Upper lobe of left lung (tissue), 6 donors: ENCODE results near the gene AGAP1. TPM values are rescaled to one million over a fixed set of nuclear protein-coding genes. Genes with fewer than 3 reads are reported as not detected.

Experiments used
- ATAC-seq, 2 donors: fragments of 200-7000 bp; cut with Tn5 transposase; one replicate each; pipeline ENCODE4 v1.9.1; 2022; ENCODE audit warnings: mild to moderate bottlenecking in 2 of 2, moderate library complexity in 2 of 2; ENCODE audit not compliant: low FRiP score in 2 of 2
- DNase-seq, 2 donors: peaks; one replicate each; pipeline ENCODE4 v3.0.0-alpha.2; 2019 to 2020
- H3K27ac ChIP-seq, 4 donors: fragments of 200-600 bp; sonication (generic); one replicate each; pipeline ENCODE4 v1.5.1; 2016 to 2019
- H3K27me3 ChIP-seq, 4 donors: fragments of 200-600 bp; sonication (generic); one replicate each; pipeline ENCODE4 v1.5.1; 2017 to 2019
- H3K36me3 ChIP-seq, 4 donors: fragments of 200-600 bp; sonication (generic); one replicate each; pipeline ENCODE4 v1.5.1; 2016 to 2019
- H3K4me1 ChIP-seq, 4 donors: fragments of 200-600 bp; sonication (generic); one replicate each; pipeline ENCODE4 v1.5.1; 2018 to 2019
- H3K4me3 ChIP-seq, 4 donors: fragments of 200-600 bp; sonication (generic); one replicate each; pipeline ENCODE4 v1.5.1; 2017 to 2019; ENCODE audit warnings: mild to moderate bottlenecking in 2 of 4, moderate library complexity in 1 of 4
- H3K9me3 ChIP-seq, 4 donors: fragments of 200-600 bp; sonication (generic); one replicate each; pipeline ENCODE4 v1.5.1; 2018 to 2019
- CTCF ChIP-seq, 6 experiments: fragments of 450-650 bp in 4 of 6; fragments of 200-600 bp in 2 of 6; sonication (generic) in 2 of 6; IDR thresholded peaks; one replicate each; pipeline ENCODE4 v1.5.1; 2016 to 2019; ENCODE audit warnings: antibody characterized with exemption in 6 of 6
- EP300 ChIP-seq, 4 donors: sonication (generic); formaldehyde crosslinking; IDR thresholded peaks; one replicate each; pipeline ENCODE4 v1.5.1; 2017; ENCODE audit warnings: antibody characterized with exemption in 4 of 4, control low read depth in 2 of 4
- POLR2A ChIP-seq, 4 donors: fragments of 450-650 bp; IDR thresholded peaks; one replicate each; pipeline ENCODE4 v1.5.1; 2016 to 2017; ENCODE audit warnings: antibody characterized with exemption in 4 of 4, mild to moderate bottlenecking in 2 of 4
- POLR2AphosphoS5 ChIP-seq, 2 donors: sonication (generic); formaldehyde crosslinking; IDR thresholded peaks; one replicate each; pipeline ENCODE4 v1.5.1; 2017; ENCODE audit warnings: antibody characterized with exemption in 2 of 2
- WGBS, 2 donors: methylation state at CpG; one replicate each; pipeline ENCODE4 v1.1.5; 2017 to 2018; 5-methylcytosine and 5-hydroxymethylcytosine counted together
- total RNA-seq, 6 donors: library from RNA; depleted of rRNA in 4 of 6; stranded (reverse); fragments of >200 nt in 4 of 6; gene quantifications; one replicate each; pipeline versions ENCODE4 v1.1.0 to v1.2.1, GENCODE V29; 2016 to 2021
- donor health status: DM: no; HTN: no; CAD: no; lungs with moderate emphysema.
- donor health status: DM: no; HTN: yes; CAD: no; lungs with severe emphysema.

AGAP1 gene
- total RNA-seq, 6 donors from 2014 or later, result 25.5 to 45.1 (median 30.7) TPM

GRCh38 chr2:235558572-235558971, 64.7 kb downstream of the AGAP1 start:
- H3K9me3 ChIP-seq, result no peaks in the 10 kb centered on the region
- WGBS, 2 donors, result 85 to 89% methylated on average over 8 of the region's 8 CpGs
- H3K27ac ChIP-seq, result no peak overlapping the region
- TF ChIP-seq EP300 (IDR thresholded peaks at IDR 0.05), result no peak
- TF ChIP-seq POLR2AphosphoS5 (IDR thresholded peaks at IDR 0.05), result no peak
- TF ChIP-seq POLR2A (IDR thresholded peaks at IDR 0.05), result no peak
- TF ChIP-seq CTCF (IDR thresholded peaks at IDR 0.05), result no peak
- no peak overlapping the region for H3K4me3 ChIP-seq
- H3K27me3 ChIP-seq, result no peaks in the 10 kb centered on the region
- no peaks in the 10 kb centered on the region for H3K36me3 ChIP-seq
- no peak for ATAC-seq
- peaks cover 11 to 45% (median 24%) of the 10 kb centered on the region in 4 donors for H3K4me1 ChIP-seq
- DNase-seq, result no peak

GRCh38 chr2:235560345-235560744, 66.5 kb downstream of the AGAP1 start:
- ATAC-seq, result no peak
- WGBS, 2 donors, result 76 to 84% methylated on average over 6 of the region's 6 CpGs
- no peak for TF ChIP-seq POLR2A (IDR thresholded peaks at IDR 0.05)
- no peak for TF ChIP-seq POLR2AphosphoS5 (IDR thresholded peaks at IDR 0.05)
- TF ChIP-seq CTCF (IDR thresholded peaks at IDR 0.05), result no peak
- no peak for TF ChIP-seq EP300 (IDR thresholded peaks at IDR 0.05)
- no peak overlapping the region for H3K27ac ChIP-seq
- H3K27me3 ChIP-seq, result no peaks in the 10 kb centered on the region
- H3K9me3 ChIP-seq, result no peaks in the 10 kb centered on the region
- H3K4me3 ChIP-seq, result no peak overlapping the region
- no peaks in the 10 kb centered on the region for H3K36me3 ChIP-seq
- DNase-seq, result no peak
- peaks cover 4 to 39% (median 23%) of the 10 kb centered on the region in 4 donors for H3K4me1 ChIP-seq

- DNase-seq, result no peak
- no peak overlapping the region for H3K27ac ChIP-seq
- no peaks in the 10 kb centered on the region for H3K36me3 ChIP-seq
- no peak overlapping the region for H3K4me3 ChIP-seq
- peaks cover 4 to 40% (median 23%) of the 10 kb centered on the region in 4 donors for H3K4me1 ChIP-seq
- TF ChIP-seq EP300 (IDR thresholded peaks at IDR 0.05) (no peak), CTCF (IDR thresholded peaks at IDR 0.05) (no peak), POLR2AphosphoS5 (IDR thresholded peaks at IDR 0.05) (no peak), POLR2A (IDR thresholded peaks at IDR 0.05) (no peak)
- no peaks in the 10 kb centered on the region for H3K27me3 ChIP-seq
- WGBS, 2 donors, result 90 to 92% methylated on average over 2 of the region's 2 CpGs
- ATAC-seq, result no peak
- H3K9me3 ChIP-seq, result no peaks in the 10 kb centered on the region
Observed at GRCh38 chr2:235561450-235561849, 67.6 kb downstream of the AGAP1 start.

GRCh38 chr2:235562065-235562747, 68.4 kb downstream of the AGAP1 start:
- WGBS, 2 donors, result 68 to 69% methylated on average over 11 of the region's 11 CpGs
- no peaks in the 10 kb centered on the region for H3K36me3 ChIP-seq
- H3K27ac ChIP-seq, result no peak overlapping the region
- TF ChIP-seq POLR2A (IDR thresholded peaks at IDR 0.05) (no peak), EP300 (IDR thresholded peaks at IDR 0.05) (no peak), CTCF (IDR thresholded peaks at IDR 0.05) (no peak), POLR2AphosphoS5 (IDR thresholded peaks at IDR 0.05) (no peak)
- peaks cover 4 to 47% (median 27%) of the 10 kb centered on the region in 4 donors for H3K4me1 ChIP-seq
- H3K27me3 ChIP-seq, result no peaks in the 10 kb centered on the region
- DNase-seq (no peak), ATAC-seq (no peak)
- H3K4me3 ChIP-seq, result no peak overlapping the region
- no peaks in the 10 kb centered on the region for H3K9me3 ChIP-seq
